BLaER1 treated with 17β-estradiol and CSF1 and Interleukin-3, amounts not matched to agents 10 nM and 100 nM (cell line): ENCODE data around the gene RASGRF2.
"Not testable (repeated sequence)": the region's sequence is repeated elsewhere in the genome, so short reads cannot be mapped to it uniquely, and the experiment has no call there.

Experiments
- H3K27ac ChIP-seq, 11 experiments: shearing (Covaris generic); formaldehyde crosslinking; 2 replicates each; pipeline ENCODE4 v1.8.1; 2022
- H3K27me3 ChIP-seq, 11 experiments: shearing (Covaris generic); formaldehyde crosslinking; 2 replicates each; pipeline ENCODE4 v1.8.1; 2022
- H3K36me3 ChIP-seq, 11 experiments: shearing (Covaris generic); formaldehyde crosslinking; 2 replicates each; pipeline ENCODE4 v1.8.1; 2022
- H3K4me1 ChIP-seq, 10 experiments: shearing (Covaris generic); formaldehyde crosslinking; 2 replicates each; pipeline ENCODE4 v1.8.1; 2022
- H3K4me2 ChIP-seq, 11 experiments: shearing (Covaris generic); formaldehyde crosslinking; 2 replicates each; pipeline ENCODE4 v1.8.1; 2022
- H3K4me3 ChIP-seq, 10 experiments: shearing (Covaris generic); formaldehyde crosslinking; 2 replicates each; pipeline ENCODE4 v1.8.1; 2022
- H3K9ac ChIP-seq, 11 experiments: shearing (Covaris generic); formaldehyde crosslinking; 2 replicates each; pipeline ENCODE4 v1.8.1; 2022
- H3K9me3 ChIP-seq, 11 experiments: shearing (Covaris generic); formaldehyde crosslinking; replicated peaks in 1 of 11; 2 replicates each; pipeline ENCODE4 v1.8.1; 2022
- H4K20me1 ChIP-seq, 11 experiments: shearing (Covaris generic); formaldehyde crosslinking; 2 replicates each; pipeline ENCODE4 v1.8.1; 2022
- Cebpa-rat ChIP-seq, 11 experiments: shearing (Covaris generic); IDR thresholded peaks; 2 replicates each; pipeline ENCODE4 v1.8.1; 2022

Gene RASGRF2

DNA sequence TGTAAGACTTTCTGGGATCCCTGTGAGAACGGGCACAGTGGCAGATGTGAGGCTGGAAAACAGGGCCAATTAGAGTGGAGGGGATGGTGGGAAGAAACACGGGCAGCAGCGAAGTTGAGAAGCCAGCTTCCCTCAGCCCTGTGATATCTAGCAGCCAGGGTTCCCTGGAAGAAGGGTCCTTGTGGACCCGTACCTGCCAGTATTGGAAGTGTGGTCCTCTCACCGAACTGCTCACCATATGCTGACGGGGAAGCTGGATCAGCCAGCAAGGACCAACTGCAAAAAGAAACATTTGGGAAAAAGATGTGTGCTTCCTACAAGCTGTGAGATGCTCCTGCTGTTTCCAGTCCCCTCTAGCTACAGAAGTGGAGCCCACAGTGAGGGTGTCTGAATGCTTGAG, 286.5 kb downstream of the RASGRF2 start:
- peaks cover 0 to 5% (median 0%) of the 10 kb centered on the region in 10 experiments; a peak in 2 of 20 replicates for H3K4me1 ChIP-seq
- H3K27me3 ChIP-seq, result no peaks in the 10 kb centered on the region
- H4K20me1 ChIP-seq, result no peaks in the 10 kb centered on the region; a peak in 1 of 22 replicates
- peaks cover 0 to 14% (median 3%) of the 10 kb centered on the region in 11 experiments; a peak in 5 of 22 replicates for H3K36me3 ChIP-seq
- no peak for TF ChIP-seq Cebpa-rat (IDR thresholded peaks at IDR 0.05)
- H3K27ac ChIP-seq, result no peak overlapping the region
- no peak overlapping the region for H3K4me2 ChIP-seq
- H3K9ac ChIP-seq, result no peak overlapping the region
- 0 out of 22 replicates have a peak, but pooled peaks cover 0 to 4% (median 0%) of the 10 kb centered on the region in 11 experiments for H3K9me3 ChIP-seq
- H3K4me3 ChIP-seq, result no peak overlapping the region

DNA sequence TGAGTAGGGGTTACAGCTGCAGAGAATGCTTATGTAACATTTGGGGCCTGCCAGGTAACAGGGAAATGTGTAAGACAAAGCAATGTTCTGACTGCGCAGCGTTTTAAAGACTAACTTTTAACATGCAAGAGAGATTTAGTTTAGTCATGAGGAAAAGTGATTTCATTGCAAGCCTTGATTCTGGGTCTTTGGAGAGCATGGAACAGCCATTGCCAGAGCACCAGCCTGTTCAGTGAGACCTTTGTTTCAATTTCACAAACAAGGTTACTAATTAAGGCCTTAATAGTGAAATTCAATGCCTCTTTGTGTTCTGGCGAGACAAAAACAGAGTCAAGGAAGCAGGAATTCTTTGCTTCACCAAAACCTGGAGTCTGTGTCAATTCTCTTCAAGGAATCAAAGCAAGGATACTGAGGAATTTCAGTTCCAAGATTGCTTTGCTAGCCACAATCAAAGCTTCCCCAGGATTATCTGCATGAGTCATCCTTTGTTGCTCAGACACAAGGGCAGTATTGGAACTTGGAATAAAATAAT, 287.3 kb downstream of the RASGRF2 start:
- H3K27me3 ChIP-seq, result no peaks in the 10 kb centered on the region
- H3K4me3 ChIP-seq, result no peak overlapping the region
- H3K27ac ChIP-seq, result no peak overlapping the region
- H3K36me3 ChIP-seq, result peaks cover 0 to 14% (median 3%) of the 10 kb centered on the region in 11 experiments; a peak in 5 of 22 replicates
- peaks cover 0 to 4% (median 0%) of the 10 kb centered on the region in 11 experiments; a peak in 1 of 22 replicates for H3K9me3 ChIP-seq
- H3K4me2 ChIP-seq, result no peak overlapping the region
- peaks cover 0 to 5% (median 0%) of the 10 kb centered on the region in 10 experiments; a peak in 2 of 20 replicates for H3K4me1 ChIP-seq
- no peaks in the 10 kb centered on the region; a peak in 1 of 22 replicates for H4K20me1 ChIP-seq
- no peak for TF ChIP-seq Cebpa-rat (IDR thresholded peaks at IDR 0.05)
- H3K9ac ChIP-seq, result no peak overlapping the region

DNA sequence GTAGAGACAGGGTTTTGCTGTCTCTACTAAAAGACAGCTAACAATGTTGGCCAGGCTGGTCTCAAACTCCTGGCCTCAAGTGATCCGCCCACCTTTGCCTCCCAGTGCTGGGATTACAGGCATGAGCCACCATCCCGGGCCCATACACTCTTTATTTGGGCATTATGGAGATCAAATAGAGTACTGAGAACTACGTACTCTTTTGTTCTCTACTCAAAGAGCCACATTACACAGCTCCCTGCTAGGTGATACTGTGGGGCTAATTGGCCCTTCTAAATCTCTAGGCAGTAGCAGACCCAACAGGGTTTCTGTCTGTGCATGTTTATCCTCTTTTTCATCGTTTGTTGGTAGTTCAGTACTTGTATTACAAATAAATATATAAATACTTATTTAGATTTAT, 289.1 kb downstream of the RASGRF2 start:
- no peaks in the 10 kb centered on the region for H3K4me1 ChIP-seq
- no peak for TF ChIP-seq Cebpa-rat (IDR thresholded peaks at IDR 0.05)
- peaks cover 0 to 17% (median 3%) of the 10 kb centered on the region in 11 experiments; a peak in 7 of 22 replicates for H3K36me3 ChIP-seq

DNA sequence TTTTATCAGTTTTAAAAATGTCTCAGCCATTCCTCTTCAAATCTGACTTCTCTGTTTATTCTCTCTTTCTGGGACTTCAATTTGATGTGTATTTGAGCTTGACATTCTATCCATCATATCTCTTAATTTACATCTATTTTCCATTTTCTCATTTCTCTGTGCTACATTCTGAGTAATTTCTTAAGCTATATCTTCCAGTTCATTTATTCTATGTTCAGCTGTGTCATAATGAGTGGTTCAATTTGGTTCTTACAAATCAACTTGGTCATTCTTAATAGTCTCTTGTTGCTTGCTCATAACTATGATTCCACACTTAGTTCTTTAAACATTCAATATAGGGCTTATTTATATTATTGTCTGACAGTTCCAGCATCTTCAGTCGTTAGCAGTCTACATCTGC, 289.8 kb downstream of the RASGRF2 start:
- H3K4me2 ChIP-seq, result no peak overlapping the region
- H3K36me3 ChIP-seq, result peaks cover 0 to 20% (median 7%) of the 10 kb centered on the region in 11 experiments; a peak in 9 of 22 replicates
- no peak overlapping the region for H3K9ac ChIP-seq
- no peak for TF ChIP-seq Cebpa-rat (IDR thresholded peaks at IDR 0.05)
- H3K27me3 ChIP-seq, result no peaks in the 10 kb centered on the region
- peaks cover 0 to 10% (median 0%) of the 10 kb centered on the region in 11 experiments; a peak in 4 of 22 replicates for H3K9me3 ChIP-seq
- H3K4me1 ChIP-seq, result no peaks in the 10 kb centered on the region
- H3K4me3 ChIP-seq, result no peak overlapping the region
- no peaks in the 10 kb centered on the region; a peak in 1 of 22 replicates for H4K20me1 ChIP-seq
- H3K27ac ChIP-seq, result no peak overlapping the region

More for the DNA sequence above, 289.1 kb downstream of the RASGRF2 start:
- Histone ChIP-seq H3K9me3 (peaks cover 0 to 4% (median 0%) of the 10 kb centered on the region in 11 experiments; a peak in 3 of 22 replicates), H3K4me2 (no peak overlapping the region), H4K20me1 (no peaks in the 10 kb centered on the region; a peak in 1 of 22 replicates), H3K27me3 (no peaks in the 10 kb centered on the region), H3K4me3 (no peak overlapping the region), H3K9ac (no peak overlapping the region), H3K27ac (no peak overlapping the region)

DNA sequence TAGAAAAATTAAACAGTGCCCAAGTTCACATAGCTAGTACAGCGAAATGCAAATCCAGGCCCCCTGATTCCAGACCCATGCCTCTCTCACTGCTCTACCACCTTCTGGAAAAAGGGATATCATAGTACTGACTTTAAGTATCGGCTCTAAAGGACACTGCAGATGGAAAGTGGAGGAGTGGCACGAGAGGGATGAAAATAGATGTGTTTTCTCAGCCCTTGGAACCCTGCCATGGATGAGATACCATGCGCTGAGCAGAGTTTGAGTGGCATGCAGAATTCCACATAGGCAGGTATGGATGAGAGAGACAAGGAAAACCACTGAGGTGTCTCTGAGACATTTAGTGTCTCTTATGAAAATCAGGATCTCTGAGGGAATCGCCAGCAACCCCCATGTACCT, 291.8 kb downstream of the RASGRF2 start:
- peaks cover 0 to 13% (median 0%) of the 10 kb centered on the region in 11 experiments; a peak in 4 of 22 replicates for H3K9me3 ChIP-seq
- TF ChIP-seq Cebpa-rat (IDR thresholded peaks at IDR 0.05), result no peak
- no peak overlapping the region for H3K9ac ChIP-seq
- no peaks in the 10 kb centered on the region for H4K20me1 ChIP-seq
- no peaks in the 10 kb centered on the region for H3K4me1 ChIP-seq
- peaks cover 0 to 20% (median 7%) of the 10 kb centered on the region in 11 experiments; a peak in 8 of 22 replicates for H3K36me3 ChIP-seq
- no peaks in the 10 kb centered on the region for H3K27me3 ChIP-seq
- H3K4me2 ChIP-seq, result no peak overlapping the region
- H3K4me3 ChIP-seq, result no peak overlapping the region
- no peak overlapping the region for H3K27ac ChIP-seq

DNA sequence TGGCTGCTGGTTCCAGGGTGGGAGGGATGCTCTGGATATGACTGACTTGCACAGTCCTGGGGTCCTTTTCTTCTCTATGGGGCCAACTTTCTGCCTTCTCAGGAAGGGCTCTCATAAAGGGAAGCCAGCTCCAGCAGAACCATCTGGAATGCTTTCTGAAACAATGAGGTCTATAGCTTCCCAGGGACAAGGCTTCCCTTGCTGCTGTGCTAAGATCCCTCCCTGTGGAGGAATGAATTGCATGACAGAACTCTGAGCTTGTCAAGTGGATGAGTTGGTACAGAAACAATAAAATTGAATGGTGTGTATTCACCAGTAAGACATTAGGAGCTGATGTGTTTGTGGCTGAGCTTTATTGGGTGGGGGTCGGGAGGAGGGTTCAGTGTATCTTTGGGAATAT, 292.7 kb downstream of the RASGRF2 start:
- peaks cover 0 to 5% (median 0%) of the 10 kb centered on the region in 10 experiments; a peak in 4 of 20 replicates for H3K4me1 ChIP-seq
- no peak overlapping the region for H3K4me3 ChIP-seq
- TF ChIP-seq Cebpa-rat (IDR thresholded peaks at IDR 0.05), result no peak
- H3K27ac ChIP-seq, result no peak overlapping the region
- no peak overlapping the region for H3K4me2 ChIP-seq
- H4K20me1 ChIP-seq, result no peaks in the 10 kb centered on the region
- peaks cover 0 to 13% (median 0%) of the 10 kb centered on the region in 11 experiments; a peak in 4 of 22 replicates for H3K9me3 ChIP-seq
- H3K9ac ChIP-seq, result no peak overlapping the region
- peaks cover 0 to 20% (median 7%) of the 10 kb centered on the region in 11 experiments; a peak in 8 of 22 replicates for H3K36me3 ChIP-seq
- H3K27me3 ChIP-seq, result no peaks in the 10 kb centered on the region

DNA sequence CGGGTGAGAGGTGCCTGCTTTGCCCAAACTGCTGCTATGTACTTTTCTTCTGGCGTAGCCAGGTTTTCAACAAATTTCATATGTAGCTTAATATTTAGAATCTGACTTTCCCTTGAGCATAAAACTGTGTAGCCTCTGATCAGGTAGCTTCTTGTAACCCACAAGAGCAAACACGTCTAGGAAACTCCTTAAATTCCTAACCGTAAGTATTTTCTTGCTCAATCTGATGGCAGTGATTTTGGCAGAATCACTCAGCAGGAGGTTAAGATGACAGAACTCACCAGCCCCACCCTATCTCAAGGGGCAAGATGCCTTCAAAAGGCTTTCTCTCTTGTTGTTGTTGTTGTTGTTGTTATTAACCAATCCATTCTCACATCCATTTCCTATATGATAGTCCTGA, 293.7 kb downstream of the RASGRF2 start:
- Histone ChIP-seq H3K9ac (no peak overlapping the region), H3K27me3 (no peaks in the 10 kb centered on the region), H3K27ac (no peak overlapping the region), H3K4me2 (no peak overlapping the region), H3K4me3 (no peak overlapping the region), H3K36me3 (peaks cover 4 to 21% (median 9%) of the 10 kb centered on the region in 11 experiments; a peak in 8 of 22 replicates), H3K9me3 (peaks cover 0 to 18% (median 1%) of the 10 kb centered on the region in 11 experiments; a peak in 7 of 22 replicates), H3K4me1 (peaks cover 0 to 12% (median 0%) of the 10 kb centered on the region in 10 experiments; a peak in 4 of 20 replicates), H4K20me1 (no peaks in the 10 kb centered on the region)
- no peak for TF ChIP-seq Cebpa-rat (IDR thresholded peaks at IDR 0.05)

DNA sequence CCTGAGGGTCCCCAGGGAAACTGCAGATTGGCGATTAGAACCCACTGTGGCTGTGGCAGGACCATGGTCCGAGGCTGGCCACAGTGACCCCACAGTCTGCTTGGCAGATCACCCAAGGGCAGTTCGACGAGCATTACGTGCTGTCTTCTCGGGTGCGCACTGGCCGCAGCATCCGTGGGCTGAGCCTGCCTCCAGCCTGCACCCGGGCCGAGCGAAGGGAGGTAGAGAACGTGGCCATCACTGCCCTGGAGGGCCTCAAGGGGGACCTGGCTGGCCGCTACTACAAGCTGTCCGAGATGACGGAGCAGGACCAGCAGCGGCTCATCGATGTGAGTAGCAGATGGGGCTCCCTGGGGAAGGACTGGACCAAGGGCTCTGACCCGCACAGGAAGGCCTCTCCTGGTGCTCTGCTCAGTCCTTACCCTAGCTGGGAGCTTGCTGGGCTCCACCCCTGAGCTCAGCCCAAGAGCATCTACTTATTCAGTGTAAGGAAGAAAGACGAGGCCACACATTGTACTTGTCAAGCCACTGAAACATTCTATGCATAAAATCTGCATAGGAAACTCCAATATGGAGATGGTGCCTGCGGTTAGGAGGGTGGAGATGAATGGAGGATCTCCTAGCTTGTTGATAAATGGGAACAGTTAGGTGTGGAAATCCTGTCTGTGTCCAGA, 294.9 kb downstream of the RASGRF2 start:
- no peaks in the 10 kb centered on the region for H3K27me3 ChIP-seq
- no peak overlapping the region for H3K9ac ChIP-seq
- no peak overlapping the region for H3K4me2 ChIP-seq
- H3K4me1 ChIP-seq, result peaks cover 0 to 12% (median 0%) of the 10 kb centered on the region in 10 experiments; a peak in 4 of 20 replicates
- H3K9me3 ChIP-seq, result peaks cover 0 to 29% (median 13%) of the 10 kb centered on the region in 11 experiments; a peak in 19 of 22 replicates
- H3K36me3 ChIP-seq, result peaks cover 4 to 29% (median 10%) of the 10 kb centered on the region in 11 experiments; a peak in 9 of 22 replicates
- TF ChIP-seq Cebpa-rat (IDR thresholded peaks at IDR 0.05), result no peak
- H4K20me1 ChIP-seq, result no peaks in the 10 kb centered on the region
- H3K4me3 ChIP-seq, result no peak overlapping the region
- no peak overlapping the region for H3K27ac ChIP-seq

DNA sequence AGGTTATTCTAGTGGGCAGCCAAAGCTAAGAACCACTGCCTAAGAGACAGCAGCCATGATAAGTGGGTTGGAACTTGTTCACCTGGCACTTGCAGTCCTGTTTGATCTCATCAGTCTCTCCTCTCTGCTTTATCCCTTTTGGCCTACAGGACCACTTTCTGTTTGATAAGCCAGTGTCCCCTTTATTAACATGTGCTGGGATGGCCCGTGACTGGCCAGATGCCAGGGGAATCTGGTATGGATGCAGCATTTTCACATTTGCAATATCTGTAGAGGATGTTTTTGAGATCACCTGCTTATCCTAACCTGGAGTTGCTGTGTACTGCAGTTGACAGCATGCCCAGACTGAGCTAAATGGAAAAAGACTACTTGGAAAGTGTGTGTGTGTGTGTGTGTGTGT, 296.6 kb downstream of the RASGRF2 start:
- TF ChIP-seq Cebpa-rat (IDR thresholded peaks at IDR 0.05), result no peak
- Histone ChIP-seq H3K36me3 (peaks cover 0 to 29% (median 9%) of the 10 kb centered on the region in 11 experiments; a peak in 7 of 22 replicates), H3K27ac (no peak overlapping the region), H3K4me1 (peaks cover 0 to 12% (median 0%) of the 10 kb centered on the region in 10 experiments; a peak in 4 of 20 replicates), H3K9ac (no peak overlapping the region), H3K27me3 (no peaks in the 10 kb centered on the region), H3K4me2 (no peak overlapping the region), H3K4me3 (no peak overlapping the region), H4K20me1 (no peaks in the 10 kb centered on the region), H3K9me3 (peaks cover 11 to 47% (median 28%) of the 10 kb centered on the region in 11 experiments; a peak in 21 of 22 replicates)

DNA sequence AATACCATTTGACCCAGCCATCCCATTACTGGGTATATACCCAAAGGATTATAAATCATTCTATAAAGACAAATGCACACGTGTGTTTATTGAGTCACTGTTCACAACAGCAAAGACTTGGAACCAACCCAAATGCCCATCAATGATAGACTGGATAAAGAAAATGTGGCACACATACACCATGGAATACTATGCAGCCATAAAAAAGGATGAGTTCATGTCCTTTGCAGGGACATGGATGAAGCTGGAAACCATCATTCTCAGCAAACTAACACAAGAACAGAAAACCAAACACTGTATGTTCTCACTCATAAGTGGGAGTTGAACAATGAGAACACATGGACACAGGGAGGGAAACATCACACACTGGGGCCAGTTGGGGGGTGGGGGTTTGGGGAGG, 302.6 kb downstream of the RASGRF2 start:
- H3K4me1 ChIP-seq, result peaks cover 0 to 10% (median 0%) of the 10 kb centered on the region in 10 experiments; a peak in 4 of 20 replicates
- H3K27me3 ChIP-seq, H3K9ac ChIP-seq, H3K4me2 ChIP-seq, H4K20me1 ChIP-seq, H3K27ac ChIP-seq, H3K4me3 ChIP-seq: not testable (repeated sequence)
- H3K36me3 ChIP-seq, result peaks cover 0 to 14% (median 3%) of the 10 kb centered on the region in 11 experiments; a peak in 3 of 22 replicates
- peaks cover 25 to 51% (median 38%) of the 10 kb centered on the region in 11 experiments for H3K9me3 ChIP-seq
